CD14-positive monocyte (primary cell): Measurements from ENCODE around the gene POU2F1. TPM values are rescaled to one million over a fixed set of nuclear protein-coding genes. Genes with fewer than 3 reads are reported as not detected.

Experiments used
- DNase-seq, 3 donors: peaks; one replicate each; pipeline ENCODE4 v3.0.0-alpha.2; 2011 to 2022
- H2AFZ ChIP-seq: 2 replicates; pipeline ENCODE4 v1.6.0; 2012; ENCODE audit warnings: mild to moderate bottlenecking, low read depth, low read length, inconsistent platforms; ENCODE audit not compliant: insufficient read depth, poor library complexity, severe bottlenecking
- H3K27ac ChIP-seq, 2 donors: 1 replicate in 1 of 2; 2 replicates in 1 of 2; pipeline ENCODE4 v1.5.1; 2012 to 2013; ENCODE audit warnings: low read length in 2 of 2, control low read depth in 1 of 2, inconsistent platforms in 1 of 2, low read depth in 1 of 2, mild to moderate bottlenecking in 1 of 2
- H3K27me3 ChIP-seq, 2 donors: one replicate each; pipeline versions ENCODE4 v1.6.0 to v1.6.1; 2011 to 2013; ENCODE audit warnings: low read length in 2 of 2; ENCODE audit not compliant: control insufficient read depth in 2 of 2, insufficient read depth in 2 of 2
- H3K36me3 ChIP-seq, 2 donors: replicated peaks in 1 of 2; 1 replicate in 1 of 2; 2 replicates in 1 of 2; pipeline versions ENCODE4 v1.5.1 to v1.6.1; 2012 to 2013; ENCODE audit warnings: low read length in 2 of 2, control low read depth in 1 of 2, inconsistent platforms in 1 of 2, mild to moderate bottlenecking in 1 of 2; ENCODE audit not compliant: insufficient read depth in 2 of 2, control insufficient read depth in 1 of 2
- H3K4me1 ChIP-seq, 2 donors: 1 replicate in 1 of 2; 2 replicates in 1 of 2; pipeline versions ENCODE4 v1.5.1 to v1.6.1; 2012 to 2013; ENCODE audit warnings: low read length in 2 of 2, control low read depth in 1 of 2, inconsistent platforms in 1 of 2, mild to moderate bottlenecking in 1 of 2, moderate library complexity in 1 of 2; ENCODE audit not compliant: insufficient read depth in 2 of 2, control insufficient read depth in 1 of 2
- H3K4me2 ChIP-seq: replicated peaks from 2 replicates; pipeline ENCODE3; 2012; ENCODE audit warnings: low read length, moderate library complexity, mild to moderate bottlenecking; ENCODE audit not compliant: poor library complexity, severe bottlenecking; ENCODE audit errors: extremely low read depth
- H3K4me3 ChIP-seq, 3 experiments: fragments of 200-600 bp in 1 of 3; sonication (generic) in 1 of 3; replicated peaks in 1 of 3; 1 replicate in 2 of 3; 2 replicates in 1 of 3; pipeline ENCODE4 v1.5.1; 2011 to 2013; ENCODE audit warnings: low read length in 3 of 3, mild to moderate bottlenecking in 3 of 3, control low read depth in 2 of 3, low read depth in 2 of 3, inconsistent platforms in 1 of 3, moderate library complexity in 1 of 3
- H3K79me2 ChIP-seq: 2 replicates; pipeline ENCODE4 v1.6.0; 2012; ENCODE audit warnings: mild to moderate bottlenecking, control low read depth, inconsistent platforms, low read length, moderate library complexity; ENCODE audit not compliant: insufficient read depth
- H3K9ac ChIP-seq: 2 replicates; pipeline ENCODE4 v1.6.0; 2017; ENCODE audit warnings: low read length, mild to moderate bottlenecking; ENCODE audit not compliant: insufficient read depth, poor library complexity, severe bottlenecking
- H3K9me3 ChIP-seq, 2 donors: replicated peaks in 1 of 2; 1 replicate in 1 of 2; 2 replicates in 1 of 2; pipeline versions ENCODE4 v1.5.1 to v1.6.1; 2012 to 2013; ENCODE audit warnings: low read length in 2 of 2, control low read depth in 1 of 2; ENCODE audit not compliant: control insufficient read depth in 1 of 2, insufficient read depth in 1 of 2
- H4K20me1 ChIP-seq: 2 replicates; pipeline ENCODE4 v1.6.0; 2012; ENCODE audit warnings: mild to moderate bottlenecking, low read length, control low read depth, moderate library complexity; ENCODE audit not compliant: insufficient read depth
- H3K27ac Mint-ChIP-seq, 7 donors: one replicate each; pipeline ENCODE4 v1.8.0; 2020; ENCODE audit warnings: mild to moderate bottlenecking in 7 of 7, mixed read lengths in 7 of 7, moderate library complexity in 6 of 7, inconsistent platforms in 2 of 7
- H3K27me3 Mint-ChIP-seq, 3 donors: one replicate each; pipeline ENCODE4 v1.8.0; 2021 to 2022; ENCODE audit warnings: low read depth in 3 of 3, mild to moderate bottlenecking in 3 of 3, mixed read lengths in 3 of 3, moderate library complexity in 3 of 3, inconsistent platforms in 1 of 3
- H3K36me3 Mint-ChIP-seq, 2 donors: one replicate each; pipeline ENCODE4 v1.8.0; 2020; ENCODE audit warnings: mixed read lengths in 2 of 2, inconsistent platforms in 1 of 2, mild to moderate bottlenecking in 1 of 2
- H3K4me1 Mint-ChIP-seq: one replicate; pipeline ENCODE4 v1.8.0; 2020; ENCODE audit warnings: mild to moderate bottlenecking, mixed read lengths
- H3K4me3 Mint-ChIP-seq, 2 donors: one replicate each; pipeline ENCODE4 v1.8.0; 2020; ENCODE audit warnings: mild to moderate bottlenecking in 2 of 2, mixed read lengths in 2 of 2, moderate library complexity in 1 of 2
- H3K9me3 Mint-ChIP-seq, 7 donors: one replicate each; pipeline ENCODE4 v1.8.0; 2020 to 2022; ENCODE audit warnings: mixed read lengths in 7 of 7, mild to moderate bottlenecking in 6 of 7, moderate library complexity in 6 of 7, inconsistent platforms in 2 of 7
- CTCF ChIP-seq: fragments of 200-600 bp; IDR thresholded peaks from one replicate; pipeline ENCODE4 v1.8.0; 2022; ENCODE audit warnings: antibody characterized with exemption, mild to moderate bottlenecking
- WGBS: methylation state at CpG from one replicate; pipeline ENCODE4 v1.1.5; 2013; ENCODE audit warnings: missing lambda C conversion rate; ENCODE audit not compliant: insufficient coverage; 5-methylcytosine and 5-hydroxymethylcytosine counted together
- intact Hi-C, 2 donors: fragments of 100-400 bp; cut with micrococcal nuclease; formaldehyde crosslinking; loops; one replicate each; pipeline versions ENCODE4 v1.15.0 to v1.15.1; 2023
- polyA plus RNA-seq, 3 donors: library from polyadenylated mRNA; depleted of rRNA in 1 of 3; unstranded in 2 of 3; stranded (reverse) in 1 of 3; fragments of 300-500 nt in 2 of 3; fragments of >200 nt in 1 of 3; fragmentation: Illumina TruSeq in 2 of 3; gene quantifications; 1 replicate in 2 of 3; 2 replicates in 1 of 3; pipeline ENCODE4 v1.2.3, GENCODE V29; 2012 to 2021

Gene POU2F1
- polyA plus RNA-seq, 3 donors = 2.3 to 4.2 (median 3.9) TPM

DNA sequence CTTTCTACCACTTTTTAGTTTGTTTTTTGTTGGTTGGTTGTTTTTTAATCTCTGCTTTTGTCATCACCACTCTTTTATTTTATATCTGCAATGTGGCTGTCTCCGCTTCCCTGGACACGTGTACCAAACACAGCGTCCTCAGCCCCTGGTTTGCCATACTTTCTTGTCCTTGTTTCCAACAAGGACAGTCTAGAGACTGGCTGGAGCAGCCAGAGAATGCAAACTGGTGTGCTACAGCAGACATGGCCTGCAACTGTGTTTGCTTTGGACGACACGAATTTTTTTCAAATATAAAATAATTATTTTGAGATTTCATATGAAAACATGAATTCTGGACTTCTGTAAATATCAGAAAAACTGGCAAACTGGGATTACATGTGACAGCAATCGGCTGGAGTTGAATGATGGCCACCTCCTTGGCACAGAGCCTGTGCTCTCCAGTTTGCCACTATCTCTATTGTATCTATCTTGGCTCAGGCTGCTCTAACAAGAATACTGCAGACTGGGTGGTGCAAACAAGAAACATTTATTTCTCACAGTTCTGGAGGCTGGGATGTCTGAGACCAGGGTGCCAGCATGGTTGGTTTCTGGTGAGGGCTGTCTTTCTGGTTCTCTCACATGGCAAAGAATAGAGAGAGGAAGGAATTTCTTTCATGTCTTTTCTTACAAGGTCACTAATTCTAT, 34.6 kb upstream of the POU2F1 start:
- Histone ChIP-seq H3K4me3 (no peak overlapping the region), H3K36me3 (no peaks in the 10 kb centered on the region), H3K9ac (no peak overlapping the region), H2AFZ (no peak overlapping the region), H3K4me1 (no peaks in the 10 kb centered on the region), H3K27ac (no peak overlapping the region), H3K27me3 (no peaks in the 10 kb centered on the region), H3K9me3 (no peaks in the 10 kb centered on the region), H4K20me1 (no peaks in the 10 kb centered on the region), H3K79me2 (no peaks in the 10 kb centered on the region), H3K4me2 (no peak overlapping the region)
- no peaks in the 10 kb centered on the region for H3K4me1 Mint-ChIP-seq
- H3K36me3 Mint-ChIP-seq = no peaks in the 10 kb centered on the region
- no peak for TF ChIP-seq CTCF
- no peak overlapping the region for H3K27ac Mint-ChIP-seq
- peaks cover 0 to 2% (median 1%) of the 10 kb centered on the region in 3 donors for H3K27me3 Mint-ChIP-seq
- no peak for DNase-seq
- intact Hi-C loops = no loop called here
- peaks cover 0 to 4% (median 2%) of the 10 kb centered on the region in 7 donors for H3K9me3 Mint-ChIP-seq
- WGBS = 100% methylated on average over 4 of the region's 6 CpGs
- no peak overlapping the region for H3K4me3 Mint-ChIP-seq

DNA sequence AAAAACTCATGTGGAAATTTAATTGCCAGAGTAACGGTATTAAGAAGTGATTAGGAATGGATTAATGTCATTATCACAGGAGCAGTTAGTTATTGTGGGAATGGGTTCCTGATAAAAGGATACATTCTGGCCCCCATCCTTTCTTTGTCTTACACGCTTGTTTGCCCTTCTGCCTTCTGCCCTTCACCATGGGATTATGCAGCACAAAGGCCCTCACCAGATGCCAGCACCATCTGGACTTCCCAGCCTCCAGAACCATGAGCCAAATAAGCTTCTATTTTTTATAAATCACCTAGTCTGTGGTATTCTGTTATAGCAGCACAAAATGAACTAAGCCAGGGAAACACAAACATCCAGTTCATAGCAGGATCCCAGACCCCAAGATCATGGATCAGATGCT, 33.9 kb upstream of the POU2F1 start:
- no peak overlapping the region for H3K27ac Mint-ChIP-seq
- H3K9me3 ChIP-seq = no peaks in the 10 kb centered on the region
- H3K4me2 ChIP-seq = no peak overlapping the region
- no peaks in the 10 kb centered on the region for H3K27me3 ChIP-seq
- no peak for TF ChIP-seq CTCF
- peaks cover 0 to 4% (median 2%) of the 10 kb centered on the region in 7 donors for H3K9me3 Mint-ChIP-seq
- no peak overlapping the region for H3K9ac ChIP-seq
- H4K20me1 ChIP-seq = no peaks in the 10 kb centered on the region
- no peaks in the 10 kb centered on the region for H3K4me1 Mint-ChIP-seq
- H3K79me2 ChIP-seq = no peaks in the 10 kb centered on the region
- no peak overlapping the region for H3K4me3 ChIP-seq
- intact Hi-C loops = no loop called here
- peaks cover 0 to 2% (median 1%) of the 10 kb centered on the region in 3 donors for H3K27me3 Mint-ChIP-seq
- H3K36me3 Mint-ChIP-seq = no peaks in the 10 kb centered on the region
- no peak overlapping the region for H3K4me3 Mint-ChIP-seq
- 100% methylated on average over 1 of the region's 2 CpGs for WGBS
- H3K27ac ChIP-seq = no peak overlapping the region
- no peak overlapping the region for H2AFZ ChIP-seq
- H3K36me3 ChIP-seq = no peaks in the 10 kb centered on the region
- no peak for DNase-seq
- H3K4me1 ChIP-seq = no peaks in the 10 kb centered on the region
